Fibroblast of mammary gland (primary cell): Measurements from ENCODE around the gene FHOD3.

ENCODE experiments used
- DNase-seq: peaks from one replicate; pipeline ENCODE4 v3.0.0-alpha.2; 2010; ENCODE audit warnings: low read depth
- H3K4me3 ChIP-seq: 2 replicates; pipeline ENCODE4 v1.5.1; 2011; ENCODE audit warnings: low read depth, mild to moderate bottlenecking, low read length, moderate library complexity; ENCODE audit not compliant: control insufficient read depth
- CTCF ChIP-seq: conservative IDR thresholded peaks from 2 replicates; pipeline ENCODE4 v1.5.1; 2011; ENCODE audit warnings: low read depth, low read length, inconsistent platforms; ENCODE audit not compliant: control insufficient read depth, insufficient read depth

Gene FHOD3

GRCh38 chr18:36501100-36501499 is 203.6 kb downstream of the FHOD3 start:
- H3K4me3 ChIP-seq: no peak overlapping the region
- no peak for TF ChIP-seq CTCF
- DNase-seq: no peak

GRCh38 chr18:36503477-36503876 is 206.0 kb downstream of the FHOD3 start:
- TF ChIP-seq CTCF: no peak
- H3K4me3 ChIP-seq: no peak overlapping the region
- no peak for DNase-seq

- no peak overlapping the region for H3K4me3 ChIP-seq
- TF ChIP-seq CTCF: no peak
- no peak for DNase-seq
Measured at GRCh38 chr18:36504928-36505327, 207.4 kb downstream of the FHOD3 start.

- DNase-seq: no peak
- H3K4me3 ChIP-seq: no peak overlapping the region
- no peak for TF ChIP-seq CTCF
Measured at GRCh38 chr18:36505665-36506064, 208.2 kb downstream of the FHOD3 start.

GRCh38 chr18:36509646-36510197 is 212.2 kb downstream of the FHOD3 start:
- no peak for TF ChIP-seq CTCF
- no peak overlapping the region for H3K4me3 ChIP-seq
- no peak for DNase-seq

- H3K4me3 ChIP-seq: no peak overlapping the region
- DNase-seq: peak; percentile 25
- no peak for TF ChIP-seq CTCF
Measured at GRCh38 chr18:36511791-36512352, 214.4 kb downstream of the FHOD3 start.

- no peak overlapping the region for H3K4me3 ChIP-seq
- TF ChIP-seq CTCF: no peak
- DNase-seq: no peak
Measured at GRCh38 chr18:36513556-36513955, 216.0 kb downstream of the FHOD3 start.
